Measurements from ENCODE around the gene RBM17.
"Not testable (repeated sequence)": the region's sequence is repeated elsewhere in the genome, so short reads cannot be mapped to it uniquely, and the experiment has no call there.

The RBM17 gene

GRCh38 chr10:6161921-6162320 is 73.1 kb downstream of the RBM17 start:
- DNase-seq (ENCODE audit: low read depth), result no peak

DNA sequence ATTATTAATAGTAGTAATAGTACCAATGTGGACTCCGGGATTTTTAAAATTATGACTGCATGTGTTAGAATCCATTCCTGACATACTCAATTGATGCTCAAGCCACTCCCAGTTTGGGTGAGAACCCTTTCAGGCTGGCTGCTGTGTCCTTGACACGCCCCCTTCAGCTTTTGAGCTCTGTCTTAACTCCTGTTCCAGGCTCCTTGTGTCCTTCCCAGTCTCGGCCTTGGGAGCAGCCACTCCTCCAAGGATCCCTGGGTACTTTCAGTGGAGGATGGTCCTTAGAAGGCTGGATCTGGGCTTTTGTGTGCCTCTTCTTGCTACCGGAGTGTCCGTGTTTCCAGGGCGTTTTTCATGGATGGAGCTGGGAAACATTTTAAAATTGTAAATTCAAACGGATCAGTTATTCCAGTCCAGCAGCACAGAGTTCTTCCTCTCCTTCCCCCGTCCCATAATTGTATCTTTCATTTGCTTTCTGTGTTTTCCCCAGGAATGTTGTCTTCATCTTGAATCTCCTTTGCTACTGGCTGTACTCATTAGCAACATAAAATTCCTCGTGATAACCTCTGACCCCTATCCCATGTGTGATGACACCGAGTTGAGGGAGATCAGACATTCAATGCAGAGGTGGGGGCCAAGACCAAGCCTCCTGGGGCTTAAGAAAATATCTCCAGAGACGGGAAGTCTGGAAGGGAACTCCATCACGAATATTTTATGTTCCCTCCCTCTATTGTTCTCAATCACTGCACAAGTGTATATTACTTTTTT is 73.9 kb downstream of the RBM17 start:
- no peak for DNase-seq (ENCODE audit: low read depth)

- DNase-seq (ENCODE audit: low read depth), result peak; percentile 27
Observed at GRCh38 chr10:6163364-6164270, 74.8 kb downstream of the RBM17 start.

DNA sequence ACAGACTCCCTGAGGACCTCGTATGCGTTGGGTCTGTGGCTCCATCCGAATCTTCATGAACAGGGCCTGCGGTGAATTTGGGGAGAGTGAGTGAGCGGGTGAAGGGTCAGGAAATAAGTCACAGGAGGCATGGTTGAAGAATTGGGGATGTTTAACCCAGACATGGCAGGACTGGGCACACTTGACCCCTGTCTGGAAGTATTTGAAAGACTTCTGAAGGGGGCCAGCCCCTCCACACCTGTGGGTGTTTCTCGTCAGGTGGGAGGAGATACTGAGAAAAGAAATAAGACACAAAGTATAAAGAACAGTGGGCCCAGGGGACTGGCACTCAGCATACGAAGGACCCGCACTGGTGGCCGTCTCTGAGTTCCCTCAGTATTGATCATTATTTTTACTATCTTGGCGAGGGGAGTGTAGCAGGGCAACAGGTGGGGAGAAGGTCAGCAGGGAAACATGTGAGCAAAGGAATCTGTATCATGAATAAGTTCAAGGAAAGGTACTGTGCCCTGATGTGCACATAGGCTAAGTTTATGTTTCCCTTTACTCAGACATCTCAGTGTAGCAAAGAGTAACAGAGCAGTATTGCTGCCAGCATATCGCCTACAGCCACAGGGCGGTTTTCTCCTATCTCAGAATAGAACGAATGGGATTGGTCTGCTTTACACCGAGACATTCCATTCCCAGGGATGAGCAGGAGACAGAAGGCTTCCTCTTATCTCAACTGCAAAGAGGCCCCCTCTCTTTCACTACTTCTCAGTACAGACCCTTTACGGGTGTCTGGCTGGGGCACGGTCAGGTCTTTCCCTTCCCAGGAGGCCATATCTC is 75.6 kb downstream of the RBM17 start:
- no peak for DNase-seq (ENCODE audit: low read depth)

- DNase-seq (ENCODE audit: low read depth), result no peak
Observed at GRCh38 chr10:6165221-6165725, 76.4 kb downstream of the RBM17 start.

DNA sequence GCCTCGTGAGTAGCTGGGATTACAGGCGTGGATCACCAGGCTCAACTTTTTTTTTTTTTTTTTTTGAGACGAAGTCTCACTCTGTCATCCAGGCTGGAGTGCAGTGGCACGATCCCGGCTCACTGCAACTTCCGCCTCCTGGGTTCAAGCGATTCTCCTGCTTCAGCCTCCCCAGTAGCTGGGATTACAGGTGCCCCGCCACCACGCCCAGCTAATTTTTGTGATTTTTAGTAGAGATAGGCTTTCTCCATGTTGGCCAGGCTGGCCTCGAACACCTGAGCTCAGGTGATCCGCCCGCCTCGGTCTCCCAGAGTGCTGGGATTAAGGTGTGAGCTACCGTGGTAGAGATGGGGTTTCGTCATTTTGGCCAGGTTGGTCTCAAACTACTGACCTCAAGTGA is 77.1 kb downstream of the RBM17 start:
- not testable (repeated sequence) for DNase-seq (ENCODE audit: low read depth)

Data from non-pigmented ciliary epithelial cell (primary cell).